K562 (cell line): ENCODE measurements around the gene ZNF234. TPM values are rescaled to one million over a fixed set of nuclear protein-coding genes. Genes with fewer than 3 reads are reported as not detected.

Experiments used
- ATAC-seq: fragments of 200-7000 bp; cut with Tn5 transposase; 3 replicates; pipeline ENCODE4 v1.9.1; 2020; ENCODE audit warnings: moderate library complexity
- BruUV-seq: library from RNA; stranded (reverse); fragments of 400-500 nt; replicated peaks from 2 replicates; lab custom pipeline; 2021; lab: Mats Ljungman, UMichigan
- CTCF ChIA-PET: fragments of 300-600 bp; formaldehyde crosslinking; extraction: SDS; loops from one replicate; lab custom pipeline; 2021; ENCODE audit warnings: low intra/inter-chr PET ratio; lab: Yijun Ruan, JAX
- POLR2A ChIA-PET: fragments of 300-600, 350-650 bp; sonication (Branson Sonifier 250); formaldehyde crosslinking; extraction: SDS; loops from one replicate; lab custom pipeline; 2021; ENCODE audit warnings: antibody characterized with exemption, inconsistent platforms; lab: Yijun Ruan, JAX
- DNase-seq, 4 experiments: peaks; one replicate each; pipeline versions ENCODE4 v3.0.0 to v3.0.0-alpha.2; 2011 to 2018; ENCODE audit warnings: low spot score in 3 of 4, mixed read lengths in 3 of 4; ENCODE audit errors: extremely low read depth in 1 of 4
- FAIRE-seq: peaks from 2 replicates; lab custom pipeline; 2011; peaks lifted over from hg19 to GRCh38; lab: Jason Lieb, UNC
- H2AFZ ChIP-seq: 2 replicates; pipeline ENCODE4 v1.6.0; 2011; ENCODE audit warnings: low read depth, low read length, control low read depth, inconsistent platforms
- H3K27ac ChIP-seq: fragments of 200-600 bp; 3 replicates; pipeline ENCODE4 v1.8.0; 2011; ENCODE audit warnings: low read depth, mild to moderate bottlenecking, control low read depth, inconsistent platforms, low read length, moderate library complexity, mixed read lengths; ENCODE audit errors: extremely low read depth
- H3K27me3 ChIP-seq, 2 experiments: fragments of 300-600 bp in 1 of 2; 2 replicates in 1 of 2; 3 replicates in 1 of 2; pipeline versions ENCODE4 v1.6.0 to v1.8.0; 2011; ENCODE audit warnings: inconsistent platforms in 2 of 2, low read length in 2 of 2, mild to moderate bottlenecking in 1 of 2, mixed read lengths in 1 of 2, moderate library complexity in 1 of 2; ENCODE audit not compliant: control insufficient read depth in 2 of 2, insufficient read depth in 2 of 2
- H3K36me3 ChIP-seq: fragments of 300-600 bp; 3 replicates; pipeline ENCODE4 v1.8.0; 2011; ENCODE audit warnings: mild to moderate bottlenecking, low read length, inconsistent platforms; ENCODE audit not compliant: control insufficient read depth, insufficient read depth
- H3K4me1 ChIP-seq, 2 experiments: fragments of 200-600 bp in 1 of 2; replicated peaks in 1 of 2; 2 replicates in 1 of 2; 3 replicates in 1 of 2; pipeline versions ENCODE4 v1.5.1 to v1.8.0; 2011; ENCODE audit warnings: inconsistent platforms in 2 of 2, low read length in 2 of 2, mild to moderate bottlenecking in 1 of 2, mixed read lengths in 1 of 2, moderate library complexity in 1 of 2; ENCODE audit not compliant: control insufficient read depth in 2 of 2, insufficient read depth in 2 of 2
- H3K4me2 ChIP-seq: 2 replicates; pipeline ENCODE4 v1.6.1; 2011; ENCODE audit warnings: low read length, control low read depth, inconsistent platforms, mixed read lengths; ENCODE audit not compliant: insufficient read depth
- H3K4me3 ChIP-seq: fragments of 200-600 bp; sonication (generic), shearing (Covaris generic); 2 replicates; pipeline ENCODE4 v1.5.1; 2016; ENCODE audit warnings: control low read depth, inconsistent platforms
- H3K79me2 ChIP-seq: fragments of 200-600 bp; 3 replicates; pipeline ENCODE4 v1.8.0; 2011; ENCODE audit warnings: low read length, inconsistent platforms; ENCODE audit not compliant: control insufficient read depth, insufficient read depth
- H3K9ac ChIP-seq, 2 experiments: 2 replicates each; pipeline versions ENCODE4 v1.6.0 to v1.6.1; 2011; ENCODE audit warnings: low read depth in 2 of 2, low read length in 2 of 2, control low read depth in 1 of 2, inconsistent platforms in 1 of 2, mild to moderate bottlenecking in 1 of 2, mixed read lengths in 1 of 2; ENCODE audit not compliant: insufficient read depth in 1 of 2
- H3K9me1 ChIP-seq: one replicate; pipeline ENCODE4 v1.6.0; 2011; ENCODE audit warnings: inconsistent platforms, mild to moderate bottlenecking, low read length, moderate library complexity; ENCODE audit not compliant: control insufficient read depth, insufficient read depth
- H3K9me3 ChIP-seq: replicated peaks from 2 replicates; pipeline ENCODE4 v1.5.1; 2011; ENCODE audit warnings: low read depth, low read length, inconsistent platforms; ENCODE audit not compliant: control insufficient read depth, insufficient read depth
- H4K20me1 ChIP-seq: replicated peaks from 2 replicates; pipeline ENCODE4 v1.6.1; 2011; ENCODE audit warnings: low read length, inconsistent platforms, mixed read lengths; ENCODE audit not compliant: control insufficient read depth, insufficient read depth
- ARID3B ChIP-seq: fragments of 250-450 bp; sonication (Bioruptor Pico); IDR thresholded peaks from 2 replicates; pipeline ENCODE4 v1.4.0; 2020; ENCODE audit warnings: borderline replicate concordance
- ATF4 ChIP-seq: fragments of 450-650 bp; formaldehyde crosslinking; IDR thresholded peaks from 2 replicates; pipeline ENCODE4 v1.4.0; 2022; ENCODE audit warnings: mild to moderate bottlenecking, moderate library complexity
- CREM ChIP-seq: IDR thresholded peaks from 2 replicates; pipeline ENCODE4 v1.6.1; 2014; ENCODE audit warnings: antibody characterized with exemption, low read depth
- CXXC5 ChIP-seq: fragments of 250-450 bp; sonication (Bioruptor Pico); IDR thresholded peaks from 2 replicates; pipeline ENCODE4 v1.8.0; 2022; ENCODE audit warnings: inconsistent platforms, mild to moderate bottlenecking, moderate library complexity
- DMBX1 ChIP-seq: fragments of 250-450 bp; sonication (Bioruptor Pico); IDR thresholded peaks from 2 replicates; pipeline ENCODE4 v1.8.0; 2022; ENCODE audit warnings: inconsistent platforms, mild to moderate bottlenecking, moderate library complexity, borderline replicate concordance
- ILK ChIP-seq: fragments of 450-650 bp; IDR thresholded peaks from 2 replicates; pipeline ENCODE4 v1.6.1; 2016; ENCODE audit warnings: missing genetic modification characterization, low read depth, mild to moderate bottlenecking, missing compliant biosample characterization, moderate library complexity, borderline replicate concordance
- KLF16 ChIP-seq: IDR thresholded peaks from 2 replicates; pipeline ENCODE4 v1.6.1; 2016; ENCODE audit warnings: antibody characterized with exemption
- STAT5B ChIP-seq: fragments of 250-450 bp; sonication (Bioruptor Pico); IDR thresholded peaks from 2 replicates; pipeline ENCODE4 v1.8.0; 2021; ENCODE audit warnings: mild to moderate bottlenecking, inconsistent platforms
- TGIF2 ChIP-seq: sonication (generic); formaldehyde crosslinking; IDR thresholded peaks from 2 replicates; pipeline ENCODE4 v1.8.1; 2022; ENCODE audit warnings: mild to moderate bottlenecking, missing genetic modification reagents, moderate library complexity
- TSHZ1 ChIP-seq: fragments of 250-450 bp; sonication (Bioruptor Pico); IDR thresholded peaks from 2 replicates; pipeline ENCODE4 v1.4.0; 2020; ENCODE audit warnings: mild to moderate bottlenecking, moderate library complexity
- ZNF431 ChIP-seq: sonication (generic); formaldehyde crosslinking; IDR thresholded peaks from 2 replicates; pipeline ENCODE4 v1.8.0; 2022; ENCODE audit warnings: mild to moderate bottlenecking, missing genetic modification reagents
- ZNF609 ChIP-seq: sonication (generic); formaldehyde crosslinking; IDR thresholded peaks from 2 replicates; pipeline ENCODE4 v1.8.1; 2023; ENCODE audit warnings: missing genetic modification reagents, mild to moderate bottlenecking, borderline replicate concordance
- WGBS: fragments of 100-300 bp; shearing (Covaris generic); methylation state at CpG from one replicate; pipeline ENCODE4 v1.1.6; 2016; ENCODE audit warnings: low coverage, mixed read lengths; ENCODE audit not compliant: insufficient coverage; ENCODE audit errors: missing lambda C conversion rate; 5-methylcytosine and 5-hydroxymethylcytosine counted together
- in situ Hi-C: fragments of 300-500 bp; cut with MboI; formaldehyde crosslinking; loops from 4 replicates; pipeline ENCODE4 v1.15.0; 2018; ENCODE audit warnings: inconsistent platforms, mixed read lengths
- intact Hi-C: fragments of 100-400 bp; cut with micrococcal nuclease; formaldehyde crosslinking; loops from 2 replicates; pipeline ENCODE4 v1.14.2; 2022
- polyA plus RNA-seq, 8 experiments: library from polyadenylated mRNA; depleted of rRNA in 4 of 8; stranded (reverse) in 5 of 8; unstranded in 3 of 8; fragments of >200 nt; fragmentation: Nextera tagmentation in 2 of 8; fragmentation: Illumina TruSeq in 1 of 8; extraction: Ambion mirVana in 2 of 8; extraction: Trizol in 1 of 8; gene quantifications; 2 replicates each; pipeline versions ENCODE4 v1.2.1 to v1.2.3, GENCODE V29; 2011 to 2014; ENCODE audit warnings: inconsistent platforms in 1 of 8, missing spikeins in 1 of 8
- total RNA-seq, 7 experiments: library from RNA; depleted of rRNA in 6 of 7; stranded (reverse); fragments of >200 nt in 6 of 7; fragmentation: Illumina TruSeq in 2 of 7; extraction: Trizol in 2 of 7; gene quantifications; 2 replicates each; pipeline versions ENCODE4 v1.2.1 to v1.2.3, GENCODE V29; 2011 to 2021; ENCODE audit warnings: low replicate concordance in 1 of 7

Gene ZNF234
- total and polyA plus RNA-seq, 9 of the 15 experiments (the other 6 are each of a cell fraction or from before 2014, with no cell fraction given) = 0.82 to 2.9 (median 1.5) TPM

- Histone ChIP-seq H3K27ac (no peak overlapping the region), H3K36me3 (no peaks in the 10 kb centered on the region), H3K79me2 (no peaks in the 10 kb centered on the region), H3K9me3 (peaks cover 9% of the 10 kb centered on the region; the same call in 1 of the 2 replicates), H4K20me1 (no peaks in the 10 kb centered on the region), H3K9me1 (no peaks in the 10 kb centered on the region), H3K4me2 (no peak overlapping the region), H3K4me3 (no peak overlapping the region), H3K9ac (no peak overlapping the region), H2AFZ (no peak overlapping the region), H3K27me3 (no peaks in the 10 kb centered on the region), H3K4me1 (no peaks in the 10 kb centered on the region)
- WGBS = 0% methylated on average over 2 of the region's 2 CpGs
- DNase-seq (no peak), ATAC-seq (no peak), FAIRE-seq (no peak)
- BruUV-seq = no TSS peak
- POLR2A ChIA-PET = no interaction called here
- CTCF ChIA-PET = no interaction called here
- intact Hi-C loops = no loop called here
- in situ Hi-C loops = no loop called here
- TF ChIP-seq STAT5B (CRISPR knock-in tag) (no peak), ZNF609 (CRISPR knock-in tag) (no peak), ARID3B (no peak), CXXC5 (CRISPR knock-in tag) (no peak), ZNF431 (CRISPR knock-in tag) (no peak), ILK (no peak), TSHZ1 (CRISPR knock-in tag) (no peak), ATF4 (CRISPR knock-in tag) (no peak), TGIF2 (CRISPR knock-in tag) (no peak), DMBX1 (CRISPR knock-in tag) (no peak), CREM (no peak), KLF16 (no peak)
These were observed 63.4 kb downstream of the ZNF234 start for GRCh38 chr19:44204772-44205171.
